ENCODE data around the gene PRSS56.

The PRSS56 gene
- total RNA-seq, result 0 to 0.15 (median 0) reads per million in 4 donors

DNA sequence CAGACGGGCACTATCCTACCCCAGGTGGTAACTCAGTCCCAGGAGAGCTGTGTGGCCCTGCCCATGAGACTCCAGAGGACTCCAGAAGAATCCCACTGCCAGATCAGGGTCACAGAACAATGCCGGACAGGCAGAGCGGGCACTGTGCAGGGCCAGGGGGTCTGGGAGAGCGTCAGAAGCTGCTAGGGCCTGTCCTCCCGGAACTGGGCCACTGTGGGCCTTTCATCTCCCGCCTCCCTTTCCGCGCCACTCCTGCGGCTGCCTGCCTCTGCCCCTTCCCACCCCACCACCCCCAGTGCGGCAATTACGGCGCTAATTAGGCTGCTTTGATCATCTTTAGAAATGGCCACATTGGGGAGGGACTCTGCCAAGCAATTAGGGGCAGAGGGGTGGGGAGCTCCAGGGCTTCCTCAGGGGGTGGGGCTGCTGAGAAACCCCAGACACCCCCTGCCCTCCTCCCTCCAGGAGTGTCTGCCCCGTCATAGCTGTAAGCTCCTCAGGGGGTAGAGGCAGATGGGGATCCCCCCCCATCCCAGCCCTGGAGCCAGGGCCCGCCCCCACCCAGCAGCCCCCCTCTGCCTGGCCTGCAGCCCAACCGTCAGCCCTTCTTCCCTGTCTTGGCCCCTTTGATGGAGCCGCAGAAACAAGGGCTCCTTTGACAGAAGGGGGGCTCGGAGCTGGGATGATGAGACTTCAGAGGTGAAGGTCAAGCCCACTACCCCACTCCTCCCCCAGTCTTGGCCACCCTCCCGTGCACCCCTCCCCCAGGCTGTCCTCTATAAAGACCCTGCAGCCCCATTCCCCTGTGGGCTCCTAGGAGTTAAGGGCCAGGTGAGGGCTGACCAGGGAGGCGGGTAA lies at the start of gene PRSS56:
TSS of gene PRSS56 (plus strand) at position 808 of the 858 bp plus-strand sequence. CDS start 211 bp downstream, outside the sequence.
- no peak for DNase-seq

DNA sequence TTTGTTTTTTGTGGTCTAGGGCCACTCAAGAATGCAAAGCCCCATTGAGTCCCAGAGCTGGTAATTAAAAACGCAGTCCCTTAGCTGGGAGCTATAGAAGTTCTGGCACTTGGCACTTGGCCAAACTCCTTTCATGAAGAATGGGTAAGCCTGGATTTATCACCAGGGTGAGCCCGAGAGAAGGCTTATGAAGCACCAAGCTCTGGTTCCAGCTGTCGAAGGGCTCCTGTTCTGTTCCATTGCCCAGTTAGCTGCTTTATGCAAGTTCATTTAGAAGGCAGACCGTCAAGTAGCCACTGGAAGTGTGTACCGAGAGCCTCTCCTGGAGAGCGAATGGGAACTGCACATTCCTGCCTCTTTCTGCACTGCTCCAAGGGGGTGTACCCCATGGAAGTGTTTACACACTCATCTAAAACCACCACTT lies 46.7 kb upstream of the PRSS56 start:
- DNase-seq, result no peak

DNA sequence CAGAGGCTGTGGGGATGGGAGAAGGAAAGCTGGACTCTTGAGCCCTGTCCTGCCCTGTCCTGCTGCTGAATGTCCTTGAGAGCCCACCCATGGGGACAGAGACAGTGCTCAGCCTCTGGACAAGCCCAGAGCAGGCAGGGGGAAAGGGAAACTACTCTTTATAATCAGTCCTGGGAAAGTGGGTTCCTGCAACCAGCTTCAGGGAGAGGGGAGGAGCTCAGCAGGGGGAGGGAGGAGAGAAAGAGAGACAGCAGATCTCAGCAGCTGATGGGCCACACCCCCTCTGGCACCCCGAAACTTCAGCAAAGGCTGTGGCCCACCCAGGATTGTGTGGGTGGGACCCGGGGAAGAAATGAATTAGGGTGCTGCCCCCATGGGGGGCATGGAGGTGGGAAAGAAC lies 44.1 kb upstream of the PRSS56 start:
- DNase-seq, result no peak

DNA sequence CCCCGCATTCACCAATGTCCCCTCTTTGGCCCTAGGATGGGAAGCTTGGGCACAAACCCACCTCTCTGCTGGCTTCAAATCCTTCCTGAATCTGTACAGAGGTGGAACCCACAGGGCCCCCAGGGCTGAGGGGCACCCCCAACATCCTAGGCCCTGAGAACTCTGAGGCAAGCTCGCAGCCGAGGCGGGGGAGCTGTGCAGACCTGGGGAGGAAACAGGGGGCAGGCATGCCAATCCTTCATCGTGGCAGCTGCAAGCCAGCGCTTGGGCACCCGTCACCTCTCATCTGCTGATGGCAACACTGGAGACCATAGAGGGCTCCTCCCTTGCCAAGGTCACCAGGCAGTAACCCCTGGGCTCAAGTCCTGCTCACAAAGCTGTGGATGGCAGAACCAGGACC lies 43.4 kb upstream of the PRSS56 start:
- no peak for DNase-seq

DNA sequence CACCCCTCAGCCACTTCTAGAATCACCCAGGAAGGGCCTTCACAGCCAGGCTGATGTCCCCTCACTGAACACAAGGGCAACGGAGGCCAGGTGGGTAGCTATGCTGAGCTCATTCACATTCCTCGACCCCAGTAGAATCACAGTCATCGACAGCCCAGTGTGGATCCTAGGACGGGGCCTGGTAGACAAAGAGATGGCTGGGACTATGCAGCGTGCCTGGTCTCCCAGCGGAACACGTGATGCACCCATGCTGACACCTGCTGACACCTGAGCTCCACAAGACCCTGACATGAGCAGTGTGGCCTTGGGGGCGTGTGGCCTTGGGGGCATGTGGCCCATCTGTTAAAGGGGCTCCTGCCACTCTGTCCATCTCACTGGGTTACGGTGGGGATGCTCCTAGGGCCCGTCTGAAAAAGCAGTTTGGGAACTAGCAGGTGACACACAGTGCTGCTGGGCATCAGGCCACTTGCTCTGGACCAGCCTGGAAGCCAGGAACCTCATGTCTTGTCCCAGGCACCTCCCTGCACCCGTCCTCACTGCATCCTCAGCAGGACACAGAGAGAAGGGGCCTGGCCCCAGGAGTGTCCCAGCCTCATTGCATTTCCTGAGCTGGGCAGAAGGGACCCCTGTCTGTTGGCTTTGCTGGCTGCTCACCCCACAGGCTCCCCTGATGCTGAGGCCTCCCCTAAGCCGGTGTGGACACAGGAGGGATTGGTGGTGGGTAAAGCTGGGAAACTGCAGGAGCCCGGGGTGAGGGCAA lies 42.3 kb upstream of the PRSS56 start:
- no peak for DNase-seq

DNA sequence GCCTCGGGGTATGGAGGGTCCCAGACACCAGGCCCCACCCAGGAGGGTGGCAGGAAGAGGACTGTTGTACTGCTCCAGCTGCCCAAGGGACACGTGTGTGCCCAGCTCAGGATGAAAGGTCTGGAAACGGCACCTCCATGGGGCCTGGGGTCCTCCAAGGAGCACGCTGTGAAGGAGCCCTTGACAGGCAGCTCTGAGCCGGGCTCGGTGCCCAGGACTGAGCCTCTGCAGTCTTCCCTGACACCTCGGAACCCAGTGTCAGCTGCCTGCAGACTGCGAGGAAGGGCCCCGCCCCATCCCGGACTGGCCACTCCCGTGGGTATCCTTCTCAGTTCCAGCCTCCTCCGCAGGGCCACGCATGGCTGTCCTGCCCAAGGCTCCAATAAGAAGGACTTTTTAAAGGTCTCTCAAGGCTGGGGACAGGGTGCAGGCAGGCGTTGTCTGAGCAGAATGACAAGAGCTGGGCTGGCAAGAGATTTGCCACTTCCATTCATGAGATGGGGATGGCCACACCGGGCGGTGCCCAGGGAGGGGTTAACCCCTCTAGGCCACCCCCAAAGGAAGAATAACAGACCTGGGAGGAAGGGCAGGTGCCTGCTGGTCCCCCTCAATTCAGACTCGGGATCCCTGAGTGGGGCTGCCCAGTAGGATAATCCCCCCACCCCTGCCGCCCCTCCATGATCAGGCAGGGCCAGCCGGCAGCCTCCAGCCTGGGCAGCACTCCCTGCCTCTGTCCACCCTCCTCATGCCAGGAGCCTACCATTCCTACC lies 41.4 kb upstream of the PRSS56 start:
- DNase-seq, result no peak

DNA sequence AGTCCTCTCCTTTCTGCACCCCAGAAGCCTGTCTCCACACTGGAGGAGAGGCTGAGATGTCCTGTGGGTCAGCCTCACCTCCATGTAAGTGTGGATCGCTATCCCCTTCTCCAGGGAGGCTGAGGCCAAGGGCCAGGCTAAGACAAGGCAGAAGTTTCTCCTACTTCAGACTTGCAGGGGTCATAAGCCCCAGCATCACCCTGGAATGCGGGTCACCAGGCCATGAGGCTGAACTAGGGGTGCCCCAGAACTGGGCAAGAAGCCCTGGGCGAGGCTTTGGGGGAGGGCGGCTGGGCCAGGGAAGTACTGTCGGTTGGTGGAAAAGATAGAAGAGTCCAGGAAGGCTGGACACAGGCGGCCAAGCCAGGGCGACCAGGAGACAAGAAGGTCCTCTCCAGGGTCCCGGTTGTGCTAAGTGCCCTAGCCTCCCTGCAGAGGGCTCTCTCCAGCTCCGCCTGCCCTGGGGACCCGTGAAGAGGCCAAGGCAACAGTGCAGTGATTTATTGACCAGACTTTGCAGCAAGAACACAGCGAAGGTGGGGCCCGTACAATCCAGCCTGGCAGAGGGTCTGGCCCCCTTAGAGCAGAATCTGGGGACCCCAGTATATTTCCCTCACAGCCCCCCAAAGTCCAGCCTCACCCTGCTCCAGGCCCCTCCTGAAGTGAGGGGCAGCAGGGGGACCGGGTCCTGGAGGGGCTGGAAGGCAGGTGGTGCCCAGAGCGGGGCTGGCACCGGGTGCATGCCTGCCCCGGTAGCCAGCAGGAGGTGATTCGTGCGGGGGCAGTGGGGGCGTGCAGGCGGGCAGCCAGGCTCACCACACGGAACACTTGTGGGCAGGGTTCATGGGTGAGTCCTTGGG lies 40.6 kb upstream of the PRSS56 start:
- DNase-seq, result no peak

DNA sequence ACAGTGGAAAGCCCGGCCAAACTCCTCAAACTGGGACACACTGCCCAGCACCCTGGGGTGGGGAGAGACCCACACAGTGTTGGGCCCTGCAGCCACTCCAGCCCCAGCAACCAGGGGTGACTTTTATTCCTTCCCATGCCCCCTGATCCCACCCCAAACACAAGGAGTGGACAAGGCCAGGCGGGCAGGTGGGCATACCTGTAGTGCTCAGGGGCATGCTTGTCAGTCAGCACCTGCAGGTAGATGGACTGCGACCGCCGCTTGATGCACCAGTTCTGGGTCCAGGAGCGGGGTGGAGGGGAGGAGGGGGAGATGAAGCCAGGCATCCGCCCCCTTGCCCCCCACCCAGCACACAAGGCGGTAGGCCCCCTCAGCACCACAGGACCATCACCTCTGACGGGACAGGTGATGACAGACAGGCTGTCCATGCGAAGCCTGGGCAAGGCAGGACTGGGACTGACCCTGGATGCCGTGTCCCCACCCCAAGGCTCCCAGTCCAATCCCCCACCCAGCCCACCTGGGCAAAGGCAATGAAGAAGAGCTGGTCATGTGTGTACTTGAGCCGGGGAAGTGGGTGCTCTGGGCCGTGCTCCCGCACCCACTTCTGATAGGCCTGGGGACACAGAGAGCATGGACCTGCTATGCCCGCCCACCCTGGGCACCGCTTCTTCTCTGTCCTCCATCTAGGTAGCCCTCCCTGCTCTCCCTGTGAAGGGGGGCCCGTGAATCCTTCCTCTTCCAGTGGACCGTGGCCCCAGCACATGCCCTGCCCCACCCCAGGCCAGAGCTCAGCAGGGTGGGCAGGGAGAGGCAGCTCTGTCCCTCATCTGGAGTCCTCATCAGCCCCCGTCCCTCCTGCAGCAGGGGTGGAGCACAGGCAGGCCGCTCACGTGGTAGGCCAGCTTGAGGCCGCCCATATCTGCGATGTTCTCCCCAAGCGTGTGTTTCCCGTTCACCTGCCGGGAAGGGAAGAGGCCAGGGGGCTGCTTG lies 39.7 kb upstream of the PRSS56 start:
- no peak for DNase-seq

DNA sequence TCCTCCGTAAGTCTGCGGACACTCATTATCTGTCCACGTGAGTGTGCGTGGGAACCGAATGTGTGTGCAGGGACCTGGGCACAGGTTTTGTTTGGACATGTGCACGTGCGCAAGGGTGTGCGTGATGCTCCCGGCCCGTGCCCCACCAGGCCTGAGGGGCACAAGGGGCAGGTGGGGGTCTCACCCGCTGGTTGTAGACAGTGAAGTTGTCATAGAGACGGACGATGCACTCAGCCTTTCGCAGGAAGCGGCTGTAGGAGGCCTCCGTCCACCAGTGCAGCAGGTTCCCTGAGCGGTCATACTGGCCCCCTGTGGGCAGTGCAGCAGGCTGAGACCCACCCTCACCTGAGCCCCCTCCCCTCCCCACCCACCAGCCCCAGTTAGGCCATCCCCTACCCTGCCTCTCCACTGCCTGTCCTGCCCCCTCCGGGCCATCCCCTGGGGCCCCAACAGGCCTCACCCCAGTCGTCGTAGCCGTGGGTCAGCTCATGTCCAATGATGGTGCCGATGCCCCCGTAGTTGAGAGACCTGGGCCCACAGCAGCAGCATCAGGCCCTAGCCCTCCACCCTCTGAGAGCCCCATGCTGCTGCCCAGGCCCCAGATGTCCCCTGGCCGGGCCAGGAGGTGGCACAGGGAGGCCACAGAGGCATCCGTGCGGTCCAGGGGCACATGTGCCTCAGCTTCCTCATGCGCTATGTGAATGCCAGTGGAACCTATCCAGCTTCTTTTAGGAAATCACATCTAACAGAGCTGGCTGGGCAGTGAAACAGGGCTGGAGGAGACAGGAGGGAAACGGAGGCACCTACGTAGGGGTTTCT lies 38.7 kb upstream of the PRSS56 start:
- DNase-seq, result no peak

DNA sequence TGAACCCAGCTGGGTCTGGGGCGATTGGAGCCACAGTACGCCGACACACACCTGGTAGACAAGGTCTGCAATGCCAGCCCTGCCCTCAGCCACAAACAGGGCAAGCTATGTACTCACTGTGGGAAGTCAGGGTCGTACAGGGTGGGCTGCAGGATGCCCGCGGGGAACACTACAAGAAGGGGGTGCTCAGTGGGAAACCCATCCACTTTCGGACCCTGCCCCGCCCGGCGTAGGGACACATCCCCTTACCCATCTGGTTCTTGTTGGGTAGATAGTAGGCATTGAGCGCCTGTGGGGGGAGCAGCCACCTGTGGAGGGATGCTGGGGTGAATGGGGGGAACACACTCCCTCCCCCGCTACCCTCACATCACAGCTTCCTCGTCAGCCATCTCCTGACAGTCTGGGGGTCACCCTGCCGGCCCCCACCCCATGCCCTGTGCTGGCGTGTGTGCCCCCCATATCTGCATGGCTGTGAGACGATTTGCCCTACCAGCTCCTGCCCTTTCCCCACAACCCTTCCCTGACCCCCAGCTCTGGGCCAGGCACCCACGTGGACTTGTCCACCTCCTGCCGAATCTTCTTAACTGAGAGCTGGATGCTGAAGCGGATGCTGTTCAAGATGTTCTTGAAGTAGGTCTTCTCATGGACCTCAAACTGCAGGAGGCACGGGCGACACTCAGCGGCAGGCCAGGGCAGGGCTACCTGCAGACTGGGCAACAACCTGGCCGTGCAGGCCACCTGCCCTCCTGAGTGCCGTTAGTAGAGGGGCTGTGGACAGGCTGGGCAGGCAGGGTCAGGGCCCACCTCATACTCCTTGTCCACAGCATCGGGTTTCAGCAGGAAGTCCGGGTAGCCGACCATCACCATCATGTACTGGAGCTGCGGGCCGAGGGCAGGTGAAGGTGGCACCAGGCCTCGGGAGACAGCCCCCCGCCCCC lies 37.6 kb upstream of the PRSS56 start:
- DNase-seq, result no peak

DNA sequence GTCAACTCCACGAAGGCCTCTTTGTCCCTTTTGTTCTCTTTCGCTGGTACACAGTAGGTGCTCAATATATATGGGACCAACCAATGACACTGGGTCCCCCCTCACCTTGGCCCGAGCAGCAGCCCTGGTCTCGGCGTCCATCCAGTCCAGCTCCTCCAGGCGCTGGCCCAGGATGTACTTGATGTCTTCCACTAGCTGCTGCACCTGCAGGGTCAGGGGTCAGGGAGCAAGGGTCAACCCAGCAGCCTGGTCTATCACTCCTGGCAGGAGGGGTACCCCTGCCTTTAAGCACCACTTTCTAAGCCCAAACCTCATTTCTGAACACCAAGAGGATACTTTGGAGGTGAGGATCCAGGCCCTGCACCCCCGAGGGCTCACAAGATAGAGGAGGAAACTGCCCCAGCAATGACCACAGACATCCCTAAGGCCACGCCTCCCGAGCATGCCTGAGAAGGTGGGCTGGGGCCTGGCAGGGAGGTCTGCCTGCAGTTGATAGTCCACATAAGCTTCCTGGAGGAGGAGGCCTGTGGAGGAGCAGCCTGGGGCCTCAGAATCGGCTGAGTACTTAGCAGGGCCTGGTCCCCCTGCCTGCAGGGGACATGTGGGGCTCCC lies 36.8 kb upstream of the PRSS56 start:
- no peak for DNase-seq

DNA sequence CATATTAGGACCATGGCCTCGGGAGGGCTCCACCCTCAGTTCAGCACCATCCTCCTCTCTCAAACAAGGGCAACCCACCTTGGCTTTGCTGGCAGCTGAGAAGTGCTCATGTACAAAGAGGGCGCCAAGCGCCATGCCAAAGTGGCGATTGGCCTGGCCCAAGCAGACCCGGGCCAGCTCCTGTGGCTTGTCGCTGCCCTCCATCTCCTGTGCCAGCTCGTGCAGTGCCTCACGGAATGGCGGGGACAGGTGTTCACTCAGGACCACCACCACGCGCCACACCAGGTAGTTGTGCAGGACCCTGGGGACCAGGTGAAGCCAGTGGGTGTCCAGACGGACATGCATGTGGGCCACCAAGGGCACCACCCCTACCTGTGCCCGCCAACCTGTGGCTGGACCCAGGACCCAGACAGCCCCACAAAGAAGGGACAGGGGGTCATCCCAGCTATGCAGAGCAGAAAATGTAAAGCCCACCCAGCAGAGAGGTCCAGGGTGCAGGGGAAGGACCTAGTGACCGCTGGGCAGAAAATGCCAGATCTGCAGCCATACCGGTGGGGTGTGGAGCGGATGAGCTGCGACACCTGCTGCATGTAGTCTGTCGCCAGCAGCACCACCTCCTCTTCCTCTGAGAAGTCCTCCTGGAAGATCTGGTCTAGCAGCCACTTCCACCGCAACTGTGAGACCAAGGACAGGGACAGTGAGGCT lies 36.1 kb upstream of the PRSS56 start:
- DNase-seq, result no peak

DNA sequence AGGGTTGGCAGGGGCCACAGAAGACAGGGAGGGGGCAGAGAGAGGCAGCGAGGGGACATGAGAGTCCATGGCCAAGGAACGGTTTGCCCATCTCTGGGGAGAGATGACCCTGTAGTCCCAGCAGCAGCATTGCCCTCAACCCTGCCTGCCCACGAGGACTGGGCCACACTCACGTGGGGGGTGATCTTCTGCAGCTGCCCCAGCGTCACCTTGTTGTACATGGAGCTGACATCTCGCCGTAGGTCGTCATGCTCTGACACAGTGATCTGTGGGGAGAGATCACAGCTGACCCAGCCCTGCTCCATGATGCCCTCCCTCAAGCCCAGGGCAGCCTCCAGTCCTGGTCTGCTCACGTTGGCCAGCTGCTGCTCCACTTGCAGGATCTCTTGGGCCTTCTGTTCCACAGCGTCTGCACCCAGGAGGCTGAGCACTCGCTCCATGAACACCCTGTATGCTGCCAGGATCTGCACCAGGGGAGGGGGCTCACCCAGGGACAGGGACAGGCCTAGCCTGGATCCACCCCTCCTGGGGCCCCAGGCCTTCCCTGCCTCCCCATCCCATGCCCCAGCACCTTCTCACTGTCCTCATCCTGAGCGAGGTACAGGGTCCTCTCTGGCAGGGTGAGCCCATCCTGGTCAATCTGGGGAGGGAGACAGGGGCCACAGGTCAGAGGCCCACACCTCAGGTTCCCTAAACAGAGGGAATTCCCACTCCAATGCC lies 35.4 kb upstream of the PRSS56 start:
- DNase-seq, result no peak

DNA sequence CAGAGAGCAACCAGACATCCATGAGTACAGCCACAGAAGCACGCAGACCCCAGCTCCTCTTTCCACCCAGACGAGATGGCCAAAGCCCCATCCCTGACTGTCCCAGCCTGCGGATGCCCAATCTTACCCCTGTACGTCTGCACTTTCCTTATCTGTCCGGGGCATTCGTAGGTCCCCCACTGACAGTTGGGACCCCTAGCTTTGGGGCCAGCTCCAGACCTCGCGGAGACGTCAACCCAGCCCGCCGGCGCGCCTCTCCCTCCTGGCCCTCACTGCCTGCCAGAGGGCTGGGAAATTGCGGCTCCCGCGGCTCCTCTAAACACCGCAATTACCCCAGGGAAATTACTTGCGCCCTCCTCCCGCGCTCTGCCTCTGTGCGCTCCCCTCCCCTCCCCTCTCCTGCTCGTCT lies 34.8 kb upstream of the PRSS56 start:
- DNase-seq, result no peak

DNA sequence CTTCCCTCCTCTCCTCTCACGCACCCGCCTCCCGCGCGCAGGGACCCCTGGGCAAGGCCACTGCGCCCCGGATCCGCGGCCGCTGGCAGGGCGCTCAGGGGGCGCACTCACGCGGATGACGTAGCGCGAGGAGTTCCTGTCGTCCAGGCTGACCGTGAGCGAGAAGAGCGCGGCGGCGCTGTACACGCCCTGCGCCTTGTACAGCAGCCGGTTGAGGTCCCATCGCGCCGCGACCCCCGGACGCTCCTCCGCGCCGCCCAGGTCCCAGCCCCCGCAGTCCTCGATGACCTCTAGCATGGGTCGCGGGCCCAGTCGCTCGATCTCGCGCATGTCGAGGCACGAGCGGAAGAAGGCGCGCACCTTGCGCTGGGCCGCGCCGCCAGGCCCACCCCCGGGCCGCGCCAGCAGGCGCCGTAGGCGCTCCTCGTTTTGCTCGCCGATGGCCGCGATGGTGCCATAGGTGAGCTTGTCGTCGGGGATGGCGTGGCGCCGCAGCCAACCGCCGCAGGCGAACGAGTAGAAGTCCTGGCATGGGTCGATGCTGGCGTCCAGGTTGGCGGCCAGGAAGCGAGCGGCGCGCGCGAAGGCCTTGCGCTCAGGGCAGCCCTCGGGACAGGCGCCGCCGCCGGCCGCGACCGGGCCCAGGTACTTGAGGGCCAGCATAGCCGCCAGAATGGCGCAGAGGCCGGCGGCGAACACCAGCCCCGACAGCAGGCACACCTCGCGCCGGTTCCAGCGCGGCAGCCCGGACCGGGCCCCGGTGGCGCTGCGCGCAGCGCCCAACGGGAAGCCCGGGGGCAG lies 34.2 kb upstream of the PRSS56 start:
- no peak for DNase-seq
